Esophagus muscularis mucosa (tissue), 4 donors: ENCODE data around the gene GOLGA8S. TPM values are rescaled to one million over a fixed set of nuclear protein-coding genes. Genes with fewer than 3 reads are reported as not detected.
"Not testable (repeated sequence)": the region's sequence is repeated elsewhere in the genome, so short reads cannot be mapped to it uniquely, and the experiment has no call there.

Source experiments
- DNase-seq: peaks from one replicate; pipeline ENCODE4 v3.0.0-alpha.2; 2017; ENCODE audit errors: extremely low spot score
- H3K27ac ChIP-seq, 4 donors: fragments of 200-600 bp; sonication (generic); replicated peaks in 1 of 4; 1 replicate in 3 of 4; 2 replicates in 1 of 4; pipeline ENCODE4 v1.5.1; 2016 to 2019; ENCODE audit warnings: mild to moderate bottlenecking in 1 of 4
- H3K27me3 ChIP-seq, 4 donors: fragments of 200-600 bp; sonication (generic); one replicate each; pipeline versions ENCODE4 v1.5.1 to v1.6.0; 2016 to 2019
- H3K36me3 ChIP-seq, 4 donors: fragments of 200-600 bp; sonication (generic); one replicate each; pipeline ENCODE4 v1.5.1; 2016 to 2019
- H3K4me1 ChIP-seq, 4 donors: fragments of 200-600 bp; sonication (generic); one replicate each; pipeline ENCODE4 v1.5.1; 2016 to 2019
- H3K4me3 ChIP-seq, 4 donors: fragments of 200-600 bp; sonication (generic); 1 replicate in 2 of 4; 2 replicates in 2 of 4; pipeline ENCODE4 v1.5.1; 2016 to 2019; ENCODE audit warnings: mild to moderate bottlenecking in 4 of 4, moderate library complexity in 1 of 4
- H3K9me3 ChIP-seq, 4 donors: fragments of 200-600 bp; sonication (generic); 1 replicate in 3 of 4; 2 replicates in 1 of 4; pipeline ENCODE4 v1.5.1; 2016 to 2019
- CTCF ChIP-seq, 3 experiments: fragments of 200-600 bp in 2 of 3; fragments of 450-650 bp in 1 of 3; sonication (generic) in 2 of 3; IDR thresholded peaks; one replicate each; pipeline ENCODE4 v1.5.1; 2017 to 2019; ENCODE audit warnings: antibody characterized with exemption in 3 of 3, mild to moderate bottlenecking in 2 of 3, moderate library complexity in 1 of 3
- EP300 ChIP-seq: sonication (generic); formaldehyde crosslinking; IDR thresholded peaks from one replicate; pipeline ENCODE4 v1.6.1; 2017; ENCODE audit warnings: antibody characterized with exemption
- POLR2A ChIP-seq: fragments of 450-650 bp; IDR thresholded peaks from one replicate; pipeline ENCODE4 v1.6.1; 2017; ENCODE audit warnings: antibody characterized with exemption, moderate library complexity, mild to moderate bottlenecking, low read depth
- POLR2AphosphoS5 ChIP-seq, 2 donors: sonication (generic); formaldehyde crosslinking; IDR thresholded peaks; one replicate each; pipeline ENCODE4 v1.6.1; 2017; ENCODE audit warnings: antibody characterized with exemption in 2 of 2
- WGBS: methylation state at CpG from one replicate; pipeline ENCODE4 v1.1.5; 2018; 5-methylcytosine and 5-hydroxymethylcytosine counted together
- intact Hi-C: fragments of 100-400 bp; cut with DNase I; formaldehyde crosslinking; loops from one replicate; pipeline ENCODE4 v1.15.1; 2023
- total RNA-seq, 4 donors: library from RNA; depleted of rRNA; stranded (reverse); fragments of >200 nt; gene quantifications; one replicate each; pipeline versions ENCODE4 v1.1.0 to v1.2.1, GENCODE V29; 2016

GOLGA8S gene
- total RNA-seq, 4 donors from 2014 or later = under 0.01 to 0.17 (median 0.13) TPM; not detected in 1

GRCh38 chr15:23397779-23398178, 43.2 kb downstream of the GOLGA8S start:
- TF ChIP-seq CTCF (IDR thresholded peaks at IDR 0.05) = no peak
- no peak for TF ChIP-seq POLR2A
- no peak for TF ChIP-seq POLR2AphosphoS5 (IDR thresholded peaks at IDR 0.05)
- intact Hi-C loops = loop anchor here (10.0 kb wide), 1 partner anchor 47 kb away; the partner anchor contains the start of gene GOLGA6L2
- no peaks in the 10 kb centered on the region for H3K9me3 ChIP-seq
- no peaks in the 10 kb centered on the region for H3K36me3 ChIP-seq
- no peak overlapping the region for H3K4me3 ChIP-seq
- H3K27me3 ChIP-seq = peaks cover 0 to 20% (median 0%) of the 10 kb centered on the region in 4 donors
- DNase-seq = no peak
- no peaks in the 10 kb centered on the region for H3K4me1 ChIP-seq
- WGBS = 78% methylated on average over 7 of the region's 7 CpGs
- H3K27ac ChIP-seq = no peak overlapping the region

- not testable (repeated sequence) for H3K4me3 ChIP-seq, DNase-seq, H3K27ac ChIP-seq, H3K36me3 ChIP-seq, H3K9me3 ChIP-seq, H3K4me1 ChIP-seq
- WGBS = 87% methylated on average over 4 of the region's 4 CpGs
- H3K27me3 ChIP-seq = peaks cover 0 to 20% (median 0%) of the 10 kb centered on the region in 4 donors
- intact Hi-C loops = loop anchor here (10.0 kb wide), 1 partner anchor 46 kb away; the partner anchor contains the start of gene GOLGA6L2
These were observed 43.8 kb downstream of the GOLGA8S start for GRCh38 chr15:23398357-23398756.

GRCh38 chr15:23399207-23399606, 44.7 kb downstream of the GOLGA8S start:
- peaks cover 0 to 14% (median 0%) of the 10 kb centered on the region in 4 donors for H3K27me3 ChIP-seq
- 79% methylated on average over 4 of the region's 5 CpGs for WGBS
- H3K36me3 ChIP-seq, H3K9me3 ChIP-seq, H3K4me3 ChIP-seq, H3K4me1 ChIP-seq, DNase-seq, H3K27ac ChIP-seq: not testable (repeated sequence)
- intact Hi-C loops = loop anchor here (10.0 kb wide), 1 partner anchor 46 kb away; the partner anchor contains the start of gene GOLGA6L2

- H3K9me3 ChIP-seq = peaks cover 0 to 3% (median 1%) of the 10 kb centered on the region in 4 donors
- no peak overlapping the region for H3K27ac ChIP-seq
- TF ChIP-seq POLR2AphosphoS5 (IDR thresholded peaks at IDR 0.05) (no peak), POLR2A (no peak), EP300 (no peak), CTCF (IDR thresholded peaks at IDR 0.05) (no peak)
- peaks cover 0 to 10% (median 0%) of the 10 kb centered on the region in 4 donors for H3K27me3 ChIP-seq
- H3K4me1 ChIP-seq = no peaks in the 10 kb centered on the region
- H3K36me3 ChIP-seq = no peaks in the 10 kb centered on the region
- DNase-seq = no peak
- intact Hi-C loops = no loop called here
- no peak overlapping the region for H3K4me3 ChIP-seq
- whole genome bisulfite sequencing = 49% methylated on average over 8 of the region's 8 CpGs
These were observed 47.1 kb downstream of the GOLGA8S start for GRCh38 chr15:23401627-23402026.

- Histone ChIP-seq H3K9me3 (peaks cover 0 to 8% (median 1%) of the 10 kb centered on the region in 4 donors), H3K27ac (no peak overlapping the region), H3K36me3 (no peaks in the 10 kb centered on the region), H3K4me3 (no peak overlapping the region), H3K4me1 (no peaks in the 10 kb centered on the region), H3K27me3 (peaks cover 0 to 10% (median 0%) of the 10 kb centered on the region in 4 donors)
- intact Hi-C loops = no loop called here
- TF ChIP-seq CTCF (IDR thresholded peaks at IDR 0.05) = no peak
- no peak for TF ChIP-seq EP300
- no peak for TF ChIP-seq POLR2A
- TF ChIP-seq POLR2AphosphoS5 (IDR thresholded peaks at IDR 0.05) = no peak
- no peak for DNase-seq
- WGBS = 70% methylated on average over 2 of the region's 2 CpGs
These were observed 47.6 kb downstream of the GOLGA8S start for GRCh38 chr15:23402140-23402539.

GRCh38 chr15:23402544-23402943, 48.0 kb downstream of the GOLGA8S start:
- WGBS = 70% methylated on average over 5 of the region's 5 CpGs
- DNase-seq = no peak
- Histone ChIP-seq H3K4me1 (no peaks in the 10 kb centered on the region), H3K4me3 (no peak overlapping the region), H3K36me3 (no peaks in the 10 kb centered on the region), H3K27ac (no peak overlapping the region), H3K9me3 (peaks cover 0 to 8% (median 1%) of the 10 kb centered on the region in 4 donors), H3K27me3 (peaks cover 0 to 9% (median 0%) of the 10 kb centered on the region in 4 donors)
- no peak for TF ChIP-seq POLR2A
- TF ChIP-seq EP300 = no peak
- no peak for TF ChIP-seq CTCF (IDR thresholded peaks at IDR 0.05)
- no peak for TF ChIP-seq POLR2AphosphoS5 (IDR thresholded peaks at IDR 0.05)
- intact Hi-C loops = no loop called here
